ENCODE data around the gene FARP1.
"Not testable (repeated sequence)": the region's sequence is repeated elsewhere in the genome, so short reads cannot be mapped to it uniquely, and the experiment has no call there.

GRCh38 chr13:98230762-98231161 is 87.9 kb downstream of the FARP1 start:
- TF ChIP-seq CTCF (conservative IDR thresholded peaks at IDR 0.05); ZFX (IDR thresholded peaks at IDR 0.05): not testable (repeated sequence)

Data from C4-2B (cell line).